HCT116 (cell line): ENCODE results near the gene CDC42EP4. TPM values are rescaled to one million over a fixed set of nuclear protein-coding genes. Genes with fewer than 3 reads are reported as not detected.

ENCODE experiments used
- ATAC-seq: fragments of 200-7000 bp; cut with Tn5 transposase; 2 replicates; pipeline ENCODE4 v1.9.1; 2020; ENCODE audit warnings: mild to moderate bottlenecking, moderate library complexity
- BruUV-seq: library from RNA; stranded (reverse); fragments of 400-500 nt; replicated peaks from 2 replicates; lab custom pipeline; 2021; lab: Mats Ljungman, UMichigan
- CTCF ChIA-PET: fragments of 300-600 bp; sonication (Branson Sonifier 250); formaldehyde crosslinking; loops from one replicate; lab custom pipeline; 2021; ENCODE audit warnings: antibody characterized with exemption; lab: Charles Lee
- POLR2A ChIA-PET: fragments of 300-600, 350-600 bp; sonication (Branson Sonifier 250); formaldehyde crosslinking; loops from one replicate; lab custom pipeline; 2021; ENCODE audit warnings: antibody characterized with exemption; lab: Charles Lee
- RAD21 ChIA-PET, 2 experiments: fragments of 300-600 bp; sonication (Branson Sonifier 250); formaldehyde crosslinking; loops; one replicate each; lab custom pipeline; 2023; ENCODE audit warnings: low total read pairs in 2 of 2; ENCODE audit not compliant: uncharacterized antibody in 2 of 2, unreplicated experiment in 2 of 2, low non-redundant PET in 1 of 2; lab: Charles Lee
- DNase-seq: peaks from one replicate; pipeline ENCODE4 v3.0.0-alpha.2; 2010; ENCODE audit warnings: low read depth, low spot score
- H2AFZ ChIP-seq: fragments of 200-600 bp; shearing (Covaris generic), sonication (generic); 2 replicates; pipeline ENCODE4 v1.6.1; 2017; ENCODE audit warnings: low read depth, mixed run types, mixed read lengths, antibody characterized with exemption, low read length; ENCODE audit not compliant: poor library complexity, severe bottlenecking
- H3K27ac ChIP-seq: 2 replicates; pipeline ENCODE4 v1.5.1; 2012; ENCODE audit warnings: low read depth, low read length
- H3K27me3 ChIP-seq: fragments of 200-600 bp; sonication (generic); 2 replicates; pipeline ENCODE4 v1.6.1; 2016; ENCODE audit warnings: mixed run types, low read length, mixed read lengths; ENCODE audit not compliant: insufficient read depth
- H3K36me3 ChIP-seq, 2 experiments: fragments of 200-500 bp in 1 of 2; fragments of 200-600 bp in 1 of 2; sonication (Bioruptor generic) in 1 of 2; sonication (generic) in 1 of 2; 2 replicates each; pipeline versions ENCODE4 v1.5.1 to v1.6.1; 2014 to 2016; ENCODE audit warnings: low read length in 2 of 2, inconsistent platforms in 1 of 2, mixed read lengths in 1 of 2, mixed run types in 1 of 2; ENCODE audit not compliant: insufficient read depth in 2 of 2, control insufficient read depth in 1 of 2
- H3K4me1 ChIP-seq, 2 experiments: fragments of 200-600 bp in 1 of 2; sonication (generic) in 1 of 2; 2 replicates each; pipeline versions ENCODE4 v1.5.1 to v1.6.1; 2012 to 2017; ENCODE audit warnings: low read length in 2 of 2, inconsistent platforms in 1 of 2, mild to moderate bottlenecking in 1 of 2, mixed read lengths in 1 of 2, mixed run types in 1 of 2, moderate library complexity in 1 of 2; ENCODE audit not compliant: insufficient read depth in 2 of 2, control insufficient read depth in 1 of 2
- H3K4me2 ChIP-seq: fragments of 200-600 bp; sonication (generic); 2 replicates; pipeline ENCODE4 v1.6.1; 2017; ENCODE audit warnings: mixed run types, low read length, mixed read lengths
- H3K4me3 ChIP-seq, 2 experiments: fragments of 200-600 bp in 1 of 2; sonication (generic) in 1 of 2; replicated peaks in 1 of 2; 2 replicates each; pipeline ENCODE4 v1.5.1; 2011 to 2016; ENCODE audit warnings: low read length in 2 of 2, control low read depth in 1 of 2, low read depth in 1 of 2, mild to moderate bottlenecking in 1 of 2, mixed read lengths in 1 of 2, mixed run types in 1 of 2
- H3K79me2 ChIP-seq: fragments of 200-600 bp; sonication (generic); 2 replicates; pipeline ENCODE4 v1.6.1; 2017; ENCODE audit warnings: mild to moderate bottlenecking, mixed run types, low read length, moderate library complexity, mixed read lengths; ENCODE audit not compliant: insufficient read depth
- H3K9ac ChIP-seq: fragments of 200-600 bp; sonication (generic); 2 replicates; pipeline ENCODE4 v1.6.1; 2016; ENCODE audit warnings: low read length, mixed read lengths
- H3K9me2 ChIP-seq: fragments of 200-600 bp; sonication (generic), shearing (Covaris generic); 2 replicates; pipeline ENCODE4 v1.6.1; 2017; ENCODE audit warnings: mixed run types, mild to moderate bottlenecking, moderate library complexity; ENCODE audit not compliant: insufficient read depth
- H3K9me3 ChIP-seq, 2 experiments: fragments of 200-500 bp in 1 of 2; fragments of 200-600 bp in 1 of 2; sonication (Bioruptor generic) in 1 of 2; sonication (generic) in 1 of 2; 2 replicates each; pipeline ENCODE4 v1.6.1; 2014 to 2017; ENCODE audit warnings: low read length in 2 of 2, mixed read lengths in 2 of 2, inconsistent platforms in 1 of 2, low read depth in 1 of 2, mild to moderate bottlenecking in 1 of 2, mixed run types in 1 of 2, moderate library complexity in 1 of 2; ENCODE audit not compliant: control insufficient read depth in 1 of 2, insufficient read depth in 1 of 2
- H4K20me1 ChIP-seq: fragments of 200-600 bp; sonication (generic), shearing (Covaris generic); 2 replicates; pipeline ENCODE4 v1.6.1; 2017; ENCODE audit warnings: mixed run types, mild to moderate bottlenecking, moderate library complexity; ENCODE audit not compliant: insufficient read depth
- ATF3 ChIP-seq: IDR thresholded peaks from 2 replicates; pipeline ENCODE4 v1.6.1; 2012
- CBX3 ChIP-seq: IDR thresholded peaks from 2 replicates; pipeline ENCODE4 v1.6.1; 2012; ENCODE audit warnings: low read depth
- CTCF ChIP-seq, 3 experiments: fragments of 200-600 bp in 1 of 3; sonication (generic) in 1 of 3; IDR thresholded peaks in 2 of 3; conservative IDR thresholded peaks in 1 of 3; 2 replicates each; pipeline ENCODE4 v1.5.1; 2012 to 2017; ENCODE audit warnings: low read depth in 2 of 3, low read length in 2 of 3, antibody characterized with exemption in 1 of 3, borderline replicate concordance in 1 of 3, control low read depth in 1 of 3, mild to moderate bottlenecking in 1 of 3, mixed read lengths in 1 of 3, mixed run types in 1 of 3, moderate library complexity in 1 of 3; ENCODE audit not compliant: insufficient read depth in 1 of 3
- EZH2phosphoT487 ChIP-seq: fragments of 200-600 bp; IDR thresholded peaks from 2 replicates; pipeline ENCODE4 v1.6.1; 2018; ENCODE audit warnings: antibody characterized with exemption, borderline replicate concordance
- FOSL1 ChIP-seq: IDR thresholded peaks from 2 replicates; pipeline ENCODE4 v1.6.1; 2012; ENCODE audit warnings: low read depth
- POLR2AphosphoS5 ChIP-seq: IDR thresholded peaks from 2 replicates; pipeline ENCODE4 v1.6.1; 2011; ENCODE audit warnings: mild to moderate bottlenecking, low read depth, low read length, moderate library complexity
- RAD21 ChIP-seq: IDR thresholded peaks from 2 replicates; pipeline ENCODE4 v1.6.1; 2012; ENCODE audit warnings: low read depth, mild to moderate bottlenecking
- REST ChIP-seq: IDR thresholded peaks from 2 replicates; pipeline ENCODE4 v1.6.1; 2012; ENCODE audit warnings: low read depth
- TCF7L2 ChIP-seq: IDR thresholded peaks from 2 replicates; pipeline ENCODE4 v1.7.0; 2011; ENCODE audit warnings: borderline replicate concordance, inconsistent platforms; ENCODE audit not compliant: insufficient read depth, insufficient read length; ENCODE audit errors: extremely low read depth
- ZBTB33 ChIP-seq: IDR thresholded peaks from 2 replicates; pipeline ENCODE4 v1.6.1; 2011; ENCODE audit warnings: mild to moderate bottlenecking, low read length, moderate library complexity; ENCODE audit not compliant: insufficient replicate concordance; ENCODE audit errors: extremely low read depth
- ZNF274 ChIP-seq: fragments of 200-500 bp; sonication (Bioruptor generic); IDR thresholded peaks from 2 replicates; pipeline ENCODE4 v1.6.1; 2014; ENCODE audit warnings: mild to moderate bottlenecking, low read depth, low read length, inconsistent platforms
- intact Hi-C: fragments of 100-400 bp; cut with micrococcal nuclease; formaldehyde crosslinking; loops from 2 replicates; pipeline ENCODE4 v1.10.0; 2022
- total RNA-seq: library from RNA; stranded (reverse); gene quantifications from one replicate; pipeline ENCODE4 v1.2.1, GENCODE V29; 2021; ENCODE audit not compliant: unreplicated experiment

The CDC42EP4 gene
- total RNA-seq, 1 experiment from 2014 or later, result 54.9 TPM

GRCh38 chr17:73289549-73290254 is 22.1 kb downstream of the CDC42EP4 start:
- H3K4me3 ChIP-seq, result no peak overlapping the region
- H3K9ac ChIP-seq, result peak overlapping the region; percentile 81
- POLR2A ChIA-PET, result interaction anchor here (1.2 kb wide), 1 partner anchor 8 kb away, joined by 3 read pairs; no protein-coding TSS in a partner anchor
- DNase-seq (no peak), ATAC-seq (no peak)
- CTCF ChIA-PET, result no interaction called here
- H3K36me3 ChIP-seq, result peaks cover 8 to 16% of the 10 kb centered on the region in 2 experiments; a peak in 3 of 4 replicates
- H3K4me1 ChIP-seq, result peaks cover 75 to 83% of the 10 kb centered on the region in 2 experiments
- intact Hi-C loops, result loop anchor here (5.0 kb wide), 1 partner anchor 697 kb away; no protein-coding TSS in a partner anchor
- no peak for TF ChIP-seq ATF3
- no peak for TF ChIP-seq EZH2phosphoT487
- TF ChIP-seq REST, result no peak
- TF ChIP-seq CBX3, result no peak
- TF ChIP-seq ZNF274, result no peak
- no peak for TF ChIP-seq ZBTB33
- TF ChIP-seq CTCF (IDR thresholded peaks at IDR 0.05 in 2 of 3, conservative IDR thresholded peaks at IDR 0.05 in 1 of 3; ENCODE audit: borderline replicate concordance in 1 of 3, insufficient read depth in 1 of 3, low read depth in 2 of 3, low read length in 2 of 3), result no peak
- no peak for TF ChIP-seq TCF7L2
- TF ChIP-seq POLR2AphosphoS5, result no peak
- TF ChIP-seq FOSL1, result no peak
- no peak for TF ChIP-seq RAD21
- RAD21 ChIA-PET, result no interaction called here
- peaks cover 84% of the 10 kb centered on the region for H3K79me2 ChIP-seq
- H3K27me3 ChIP-seq, result no peaks in the 10 kb centered on the region
- no peaks in the 10 kb centered on the region for H3K9me3 ChIP-seq
- BruUV-seq, result no TSS peak
- no peaks in the 10 kb centered on the region for H4K20me1 ChIP-seq
- peak overlapping the region; percentile 81 for H3K4me2 ChIP-seq
- no peak overlapping the region for H3K27ac ChIP-seq
- H2AFZ ChIP-seq, result no peak overlapping the region
- no peaks in the 10 kb centered on the region for H3K9me2 ChIP-seq
